Skeletal muscle tissue (tissue), 4 donors: ENCODE results near the gene RPUSD1. TPM values are rescaled to one million over a fixed set of nuclear protein-coding genes. Genes with fewer than 3 reads are reported as not detected.

Experiments
- H3K27ac ChIP-seq: one replicate; pipeline ENCODE4 v1.7.0; 2013; ENCODE audit warnings: mild to moderate bottlenecking, low read depth, low read length, inconsistent platforms
- H3K27me3 ChIP-seq, 3 donors: one replicate each; pipeline ENCODE4 v1.7.0; 2013; ENCODE audit warnings: low read length in 3 of 3; ENCODE audit not compliant: control insufficient read depth in 3 of 3, insufficient read depth in 3 of 3
- H3K36me3 ChIP-seq, 3 donors: one replicate each; pipeline ENCODE4 v1.7.0; 2013; ENCODE audit warnings: low read length in 3 of 3; ENCODE audit not compliant: control insufficient read depth in 3 of 3, insufficient read depth in 3 of 3
- H3K4me1 ChIP-seq, 3 donors: one replicate each; pipeline ENCODE4 v1.7.0; 2013; ENCODE audit warnings: low read length in 3 of 3, mild to moderate bottlenecking in 3 of 3; ENCODE audit not compliant: control insufficient read depth in 3 of 3, insufficient read depth in 3 of 3
- H3K4me3 ChIP-seq, 3 donors: one replicate each; pipeline ENCODE4 v1.7.0; 2013; ENCODE audit warnings: low read length in 3 of 3
- H3K9ac ChIP-seq, 3 donors: one replicate each; pipeline ENCODE4 v1.7.0; 2013; ENCODE audit warnings: low read length in 3 of 3, mild to moderate bottlenecking in 3 of 3, moderate library complexity in 2 of 3, low read depth in 1 of 3
- H3K9me3 ChIP-seq, 3 donors: one replicate each; pipeline ENCODE4 v1.7.0; 2013; ENCODE audit warnings: low read length in 3 of 3; ENCODE audit not compliant: control insufficient read depth in 3 of 3
- total RNA-seq: library from RNA; depleted of rRNA; stranded (reverse); fragments of >200 nt; gene quantifications from one replicate; pipeline ENCODE4 v1.2.3, GENCODE V29; 2014
- donor health status: Osteomylitis.

Gene RPUSD1
- total RNA-seq, 1 donor from 2014 or later: 8.9 TPM

DNA sequence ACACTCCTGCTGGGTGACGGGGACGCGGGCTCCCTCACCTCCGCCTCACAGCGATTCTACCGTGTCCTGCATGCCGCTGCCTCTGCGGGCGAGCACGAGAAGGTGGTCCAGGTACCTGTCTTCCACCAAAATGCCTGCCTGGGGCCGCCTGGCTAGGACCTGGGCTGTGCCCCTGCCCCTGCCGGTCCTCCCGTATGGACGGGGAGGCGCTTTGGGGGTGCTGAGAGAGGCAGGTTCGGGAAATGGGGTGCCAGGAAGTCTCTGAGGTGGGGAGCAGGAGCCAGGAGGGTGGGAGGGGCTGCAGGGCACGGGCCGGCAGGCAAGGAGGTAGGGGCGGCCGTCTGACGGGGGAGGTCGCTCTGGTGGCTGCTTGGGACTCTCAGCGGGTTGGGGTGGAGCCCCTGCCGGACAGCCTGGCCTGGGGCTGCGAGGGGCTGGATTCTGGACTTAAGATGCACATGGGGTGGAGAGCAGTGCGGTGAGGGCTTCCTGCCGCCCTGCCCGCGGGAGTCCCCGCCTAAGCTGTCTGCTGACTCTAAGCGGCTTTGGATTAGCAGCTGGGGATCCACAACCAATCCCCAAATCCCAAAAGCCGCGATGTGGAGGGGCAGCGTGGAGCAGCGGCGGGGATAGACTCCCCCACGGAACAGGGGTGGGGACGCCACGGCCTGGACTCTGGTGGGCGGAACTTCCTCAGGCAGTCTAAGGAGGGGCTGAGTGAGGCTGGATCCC, 6.1 kb upstream of the RPUSD1 start:
- no peak overlapping the region for H3K4me3 ChIP-seq
- peaks cover 0 to 3% (median 0%) of the 10 kb centered on the region in 3 donors for H3K4me1 ChIP-seq
- peaks cover 4 to 17% (median 15%) of the 10 kb centered on the region in 3 donors for H3K27me3 ChIP-seq
- H3K9ac ChIP-seq: no peak overlapping the region
- peaks cover 0 to 8% (median 0%) of the 10 kb centered on the region in 3 donors for H3K36me3 ChIP-seq
- H3K9me3 ChIP-seq: no peaks in the 10 kb centered on the region
- no peak overlapping the region for H3K27ac ChIP-seq

DNA sequence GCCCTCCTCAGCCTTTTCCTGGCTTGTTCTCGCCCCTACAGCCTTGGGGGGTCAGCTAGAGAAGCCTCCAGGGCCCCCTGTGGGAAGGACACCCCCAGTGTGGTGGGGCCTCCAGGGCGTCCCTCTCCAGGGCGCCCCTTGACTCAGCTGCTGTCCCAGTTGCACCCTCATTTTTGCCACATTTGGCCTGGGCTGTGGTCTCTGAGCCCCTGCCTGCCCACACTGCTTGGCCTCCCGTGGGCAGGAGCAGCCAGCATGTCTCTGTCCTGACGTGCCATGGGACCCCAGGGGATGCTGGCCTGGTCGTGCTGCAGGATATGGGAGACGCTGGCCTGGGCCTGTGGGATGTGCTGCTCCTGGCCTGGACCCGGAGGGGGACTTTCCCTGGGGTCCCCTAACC, 5.2 kb upstream of the RPUSD1 start:
- Histone ChIP-seq H3K4me1 (peaks cover 5 to 11% (median 6%) of the 10 kb centered on the region in 3 donors), H3K27me3 (peaks cover 0 to 9% (median 8%) of the 10 kb centered on the region in 3 donors), H3K9me3 (no peaks in the 10 kb centered on the region), H3K27ac (no peak overlapping the region), H3K36me3 (peaks cover 0 to 8% (median 0%) of the 10 kb centered on the region in 3 donors), H3K4me3 (no peak overlapping the region), H3K9ac (no peak overlapping the region)

DNA sequence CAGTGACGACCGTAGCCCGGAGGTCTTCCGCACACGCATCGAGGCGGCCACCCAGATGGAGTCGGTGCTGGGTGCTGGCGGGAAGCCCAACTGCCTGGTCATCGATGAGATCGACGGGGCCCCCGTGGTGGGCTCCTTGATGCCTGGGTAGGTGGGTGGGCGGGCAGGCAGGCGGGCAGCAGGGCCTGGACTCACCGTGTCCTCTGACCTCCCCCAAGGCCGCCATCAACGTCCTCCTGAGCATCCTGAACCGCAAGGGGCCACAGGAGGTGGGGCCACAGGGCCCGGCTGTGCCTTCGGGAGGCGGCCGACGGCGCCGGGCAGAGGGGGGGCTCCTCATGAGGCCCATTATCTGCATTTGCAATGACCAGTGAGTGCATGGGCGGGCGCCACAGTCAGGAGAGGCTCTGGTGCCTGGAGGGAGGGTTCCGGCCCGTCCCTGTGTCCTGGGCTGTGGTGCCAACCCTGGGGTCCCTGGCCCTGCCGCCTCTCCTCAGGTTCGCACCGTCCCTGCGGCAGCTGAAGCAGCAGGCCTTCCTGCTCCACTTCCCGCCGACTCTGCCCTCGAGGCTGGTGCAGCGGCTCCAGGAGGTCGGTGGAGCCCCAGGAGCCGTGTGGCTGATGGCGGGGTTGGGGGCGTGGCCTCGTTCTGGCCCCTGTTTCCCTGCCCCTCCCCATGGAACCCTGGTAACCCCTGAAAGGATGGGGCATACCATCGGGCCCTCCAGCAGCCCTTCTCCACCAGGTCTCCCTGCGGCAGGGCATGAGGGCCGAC, 4.2 kb upstream of the RPUSD1 start:
- no peak overlapping the region for H3K27ac ChIP-seq
- no peak overlapping the region for H3K9ac ChIP-seq
- no peak overlapping the region for H3K4me3 ChIP-seq
- H3K27me3 ChIP-seq: peaks cover 0 to 8% (median 2%) of the 10 kb centered on the region in 3 donors
- H3K9me3 ChIP-seq: no peaks in the 10 kb centered on the region
- H3K4me1 ChIP-seq: peaks cover 10 to 16% (median 10%) of the 10 kb centered on the region in 3 donors
- peaks cover 0 to 8% (median 0%) of the 10 kb centered on the region in 3 donors for H3K36me3 ChIP-seq

DNA sequence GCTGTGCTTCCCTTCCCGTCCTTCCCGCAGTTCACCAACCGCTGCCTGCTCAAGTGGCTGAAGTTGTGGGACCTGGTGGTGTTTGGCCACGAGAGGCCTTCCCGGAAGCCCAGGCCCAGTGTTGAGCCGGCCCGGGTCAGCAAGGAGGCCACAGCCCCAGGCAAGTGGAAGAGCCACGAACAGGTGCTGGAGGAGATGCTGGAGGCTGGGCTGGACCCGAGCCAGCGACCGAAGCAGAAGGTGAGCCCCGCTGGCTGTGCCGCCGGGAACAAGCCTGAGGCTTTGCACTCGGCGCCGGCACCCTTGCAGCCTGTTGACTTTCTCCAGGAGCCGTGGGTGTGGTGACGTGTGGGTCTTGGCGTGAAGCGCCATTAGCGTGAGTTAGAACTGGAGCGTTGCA, 3.0 kb upstream of the RPUSD1 start:
- Histone ChIP-seq H3K27ac (no peak overlapping the region), H3K4me1 (peaks cover 11 to 24% (median 15%) of the 10 kb centered on the region in 3 donors), H3K9me3 (no peaks in the 10 kb centered on the region), H3K27me3 (peaks cover 0 to 4% (median 0%) of the 10 kb centered on the region in 3 donors), H3K9ac (no peak overlapping the region), H3K36me3 (peaks cover 3 to 13% (median 6%) of the 10 kb centered on the region in 3 donors), H3K4me3 (no peak overlapping the region)

DNA sequence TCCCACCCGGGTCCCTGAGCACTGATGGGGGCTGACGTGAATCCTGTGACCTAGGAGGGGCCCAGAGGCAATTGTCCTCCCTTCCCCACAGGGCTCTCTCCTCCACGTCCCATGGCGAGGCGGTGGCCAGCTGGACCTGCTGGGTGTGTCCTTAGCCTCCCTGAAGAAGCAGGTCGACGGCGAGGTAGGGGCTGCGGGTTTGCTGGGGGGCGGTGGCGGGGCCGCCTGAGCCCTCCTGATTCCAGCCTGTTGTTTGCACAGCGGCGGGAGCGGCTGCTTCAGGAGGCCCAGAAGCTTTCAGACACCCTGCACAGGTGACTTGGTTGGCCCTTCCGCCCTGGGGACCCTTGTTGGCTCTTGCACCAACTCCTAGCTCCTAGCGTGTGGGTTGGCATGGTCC, 1.9 kb upstream of the RPUSD1 start:
- Histone ChIP-seq H3K27me3 (no peaks in the 10 kb centered on the region), H3K9ac (no peak overlapping the region), H3K36me3 (peaks cover 5 to 14% (median 6%) of the 10 kb centered on the region in 3 donors), H3K4me3 (no peak overlapping the region), H3K4me1 (peaks cover 11 to 24% (median 15%) of the 10 kb centered on the region in 3 donors), H3K9me3 (no peaks in the 10 kb centered on the region), H3K27ac (no peak overlapping the region)

DNA sequence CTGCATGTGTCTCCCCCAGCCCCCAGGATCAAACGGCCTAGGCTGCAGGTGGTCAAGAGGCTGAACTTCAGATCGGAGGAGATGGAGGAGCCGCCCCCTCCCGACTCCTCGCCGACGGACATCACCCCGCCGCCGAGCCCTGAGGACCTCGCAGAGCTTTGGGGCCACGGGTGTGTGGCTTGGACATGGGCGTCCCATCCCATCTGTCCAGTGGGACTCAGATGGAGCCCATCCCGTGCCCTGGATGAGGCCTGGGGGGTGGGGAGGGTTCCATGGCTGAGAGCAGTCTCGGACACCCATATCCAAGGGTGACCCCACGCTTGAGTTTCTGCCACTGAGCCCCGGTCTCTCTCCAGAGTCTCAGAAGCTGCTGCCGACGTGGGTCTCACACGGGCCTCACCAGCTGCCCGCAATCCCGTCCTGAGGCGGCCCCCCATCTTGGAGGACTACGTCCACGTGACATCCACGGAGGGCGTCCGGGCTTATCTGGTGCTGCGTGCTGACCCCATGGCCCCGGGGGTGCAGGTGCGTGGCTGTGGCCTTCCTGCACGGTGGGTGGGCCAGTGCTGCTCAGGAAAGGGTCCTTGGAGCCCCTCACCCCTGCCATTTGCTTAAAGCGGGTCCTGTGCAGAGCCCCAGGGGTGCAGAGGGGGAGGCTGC, 1.1 kb upstream of the RPUSD1 start:
- Histone ChIP-seq H3K9me3 (no peaks in the 10 kb centered on the region), H3K36me3 (peaks cover 5 to 14% (median 6%) of the 10 kb centered on the region in 3 donors), H3K4me3 (peak overlapping the region; percentile 77 to 83 (median 78)), H3K27ac (no peak overlapping the region), H3K9ac (peak overlapping the region; percentile 57 to 74 (median 62)), H3K27me3 (peaks cover 0 to 2% (median 0%) of the 10 kb centered on the region in 3 donors), H3K4me1 (peaks cover 11 to 24% (median 15%) of the 10 kb centered on the region in 3 donors)

DNA sequence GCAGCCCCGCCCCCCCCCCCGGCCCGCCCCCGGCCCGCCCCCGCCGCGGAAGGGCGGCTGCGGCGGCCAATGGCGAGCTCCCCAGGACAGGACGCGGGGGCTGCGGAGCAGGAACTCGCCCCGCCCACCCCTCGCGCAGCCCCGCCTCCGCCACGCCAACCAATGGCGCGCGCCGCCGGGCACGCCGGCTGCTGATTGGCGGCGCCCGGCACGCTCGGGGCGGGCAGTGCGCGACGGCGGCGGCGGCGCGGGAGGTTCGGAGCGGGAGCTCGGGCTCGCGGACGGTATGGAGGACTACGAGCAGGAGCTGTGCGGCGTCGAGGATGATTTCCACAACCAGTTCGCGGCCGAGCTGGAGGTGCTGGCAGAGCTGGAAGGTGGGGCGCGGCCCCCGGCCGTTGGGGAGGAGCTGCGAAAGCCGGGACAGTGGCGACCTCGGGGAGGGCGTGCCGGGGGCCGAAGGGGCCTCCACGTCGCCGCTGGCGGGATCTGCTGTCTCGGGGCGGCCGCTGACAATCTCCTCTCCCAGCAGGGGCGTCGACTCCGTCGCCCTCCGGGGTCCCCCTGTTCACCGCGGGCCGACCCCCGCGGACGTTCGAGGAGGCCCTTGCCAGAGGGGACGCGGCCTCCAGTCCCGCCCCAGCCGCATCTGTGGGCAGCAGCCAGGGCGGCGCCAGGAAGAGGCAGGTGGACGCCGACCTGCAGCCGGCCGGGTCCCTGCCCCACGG, 382 bp upstream of the RPUSD1 start, which contains the start of gene CHTF18:
Gene CHTF18, plus strand, starts transcription at position 222 of the 728 bp plus-strand sequence. Its CDS starts 65 bp downstream, at position 287.
- H3K27ac ChIP-seq: no peak within 1 kb of the TSS
- peaks cover 3 to 9% (median 6%) of the 10 kb centered on the region in 3 donors for H3K27me3 ChIP-seq
- peaks cover 11 to 24% (median 15%) of the 10 kb centered on the region in 3 donors for H3K4me1 ChIP-seq
- peak within 1 kb of the TSS; percentile 88 to 91 (median 91) for H3K9ac ChIP-seq
- H3K4me3 ChIP-seq: peak within 1 kb of the TSS; percentile 87 to 90 (median 90)
- H3K9me3 ChIP-seq: no peaks in the 10 kb centered on the region
- H3K36me3 ChIP-seq: peaks cover 5 to 13% (median 6%) of the 10 kb centered on the region in 3 donors

DNA sequence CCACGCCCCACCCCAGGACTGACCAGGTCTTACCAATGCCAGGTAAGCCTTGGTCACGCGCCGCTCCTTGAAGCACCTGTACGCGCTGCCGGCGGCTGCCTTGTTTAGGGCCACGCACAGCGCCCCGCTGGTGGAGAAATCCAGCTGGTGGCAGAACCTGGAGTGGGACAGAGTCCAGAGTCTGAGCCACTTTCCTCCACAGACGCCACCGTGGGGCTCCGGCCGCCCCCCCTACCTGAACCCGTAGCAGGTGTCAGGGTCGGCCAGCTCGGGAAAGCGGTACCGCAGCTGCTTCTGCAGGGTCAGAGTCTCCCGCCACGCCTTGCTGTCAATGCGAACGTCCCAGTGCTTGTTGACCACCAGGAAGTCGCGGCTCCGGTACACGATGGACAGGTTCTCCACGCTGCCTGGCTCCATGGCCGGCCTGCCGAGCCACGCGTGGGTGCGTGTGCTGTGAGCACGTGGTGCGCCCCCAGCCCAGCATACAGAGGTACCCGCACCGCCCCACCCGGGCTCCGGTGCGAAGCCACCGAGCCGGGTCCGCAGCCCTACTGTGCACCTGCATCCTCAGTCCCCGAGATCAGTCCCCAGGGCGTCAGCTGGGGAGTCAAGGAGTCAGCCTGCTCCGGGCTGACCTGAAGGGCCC, 737 bp downstream of the RPUSD1 start:
- peak overlapping the region; percentile 88 to 91 (median 91) for H3K9ac ChIP-seq
- H3K27ac ChIP-seq: no peak overlapping the region
- peaks cover 13 to 24% (median 17%) of the 10 kb centered on the region in 3 donors for H3K4me1 ChIP-seq
- H3K4me3 ChIP-seq: peak overlapping the region; percentile 87 to 90 (median 90)
- H3K36me3 ChIP-seq: peaks cover 5 to 10% (median 6%) of the 10 kb centered on the region in 3 donors
- H3K27me3 ChIP-seq: peaks cover 14 to 20% (median 17%) of the 10 kb centered on the region in 3 donors
- no peaks in the 10 kb centered on the region for H3K9me3 ChIP-seq
